HCT116 (cell line): ENCODE data around the gene INPP5D.

Experiments
- TF ChIP-seq, protein P1 (sequence below), 3 experiments: fragments of 200-600 bp in 1 of 3; sonication (generic) in 1 of 3; IDR thresholded peaks in 2 of 3; conservative IDR thresholded peaks in 1 of 3; 2 replicates each; pipeline ENCODE4 v1.5.1; 2012 to 2017; ENCODE audit warnings: low read depth in 2 of 3, low read length in 2 of 3, antibody characterized with exemption in 1 of 3, borderline replicate concordance in 1 of 3, control low read depth in 1 of 3, mild to moderate bottlenecking in 1 of 3, mixed read lengths in 1 of 3, mixed run types in 1 of 3, moderate library complexity in 1 of 3; ENCODE audit not compliant: insufficient read depth in 1 of 3
- TF ChIP-seq, protein P2 (sequence below): IDR thresholded peaks from 2 replicates; pipeline ENCODE4 v1.6.1; 2012; ENCODE audit warnings: low read depth

DNA sequence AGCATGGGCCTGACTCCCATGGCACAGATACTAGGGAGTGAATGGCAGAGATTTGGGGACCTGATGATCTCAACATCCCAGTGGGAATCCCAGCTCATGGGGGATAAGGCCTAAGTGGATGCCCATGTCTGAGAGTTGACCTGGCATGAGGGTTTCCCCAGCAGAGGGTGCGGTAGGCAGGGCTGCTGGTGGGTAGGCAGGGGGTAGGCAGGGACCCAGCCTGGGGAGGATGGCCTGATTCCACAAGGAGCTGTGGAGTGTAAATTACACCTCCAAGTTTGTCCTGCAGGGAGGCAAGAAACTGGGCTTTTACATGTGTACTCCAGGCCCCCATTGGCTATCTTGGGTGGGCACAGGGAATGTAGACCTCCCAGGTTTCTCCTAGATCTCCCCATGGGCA, 46.9 kb downstream of the INPP5D start:
- TF ChIP-seq, protein P1, sequence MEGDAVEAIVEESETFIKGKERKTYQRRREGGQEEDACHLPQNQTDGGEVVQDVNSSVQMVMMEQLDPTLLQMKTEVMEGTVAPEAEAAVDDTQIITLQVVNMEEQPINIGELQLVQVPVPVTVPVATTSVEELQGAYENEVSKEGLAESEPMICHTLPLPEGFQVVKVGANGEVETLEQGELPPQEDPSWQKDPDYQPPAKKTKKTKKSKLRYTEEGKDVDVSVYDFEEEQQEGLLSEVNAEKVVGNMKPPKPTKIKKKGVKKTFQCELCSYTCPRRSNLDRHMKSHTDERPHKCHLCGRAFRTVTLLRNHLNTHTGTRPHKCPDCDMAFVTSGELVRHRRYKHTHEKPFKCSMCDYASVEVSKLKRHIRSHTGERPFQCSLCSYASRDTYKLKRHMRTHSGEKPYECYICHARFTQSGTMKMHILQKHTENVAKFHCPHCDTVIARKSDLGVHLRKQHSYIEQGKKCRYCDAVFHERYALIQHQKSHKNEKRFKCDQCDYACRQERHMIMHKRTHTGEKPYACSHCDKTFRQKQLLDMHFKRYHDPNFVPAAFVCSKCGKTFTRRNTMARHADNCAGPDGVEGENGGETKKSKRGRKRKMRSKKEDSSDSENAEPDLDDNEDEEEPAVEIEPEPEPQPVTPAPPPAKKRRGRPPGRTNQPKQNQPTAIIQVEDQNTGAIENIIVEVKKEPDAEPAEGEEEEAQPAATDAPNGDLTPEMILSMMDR (IDR thresholded peaks at IDR 0.05 in 2 of 3, conservative IDR thresholded peaks at IDR 0.05 in 1 of 3; ENCODE audit: borderline replicate concordance in 1 of 3, insufficient read depth in 1 of 3, low read depth in 2 of 3, low read length in 2 of 3) = no peak
- TF ChIP-seq, protein P2, sequence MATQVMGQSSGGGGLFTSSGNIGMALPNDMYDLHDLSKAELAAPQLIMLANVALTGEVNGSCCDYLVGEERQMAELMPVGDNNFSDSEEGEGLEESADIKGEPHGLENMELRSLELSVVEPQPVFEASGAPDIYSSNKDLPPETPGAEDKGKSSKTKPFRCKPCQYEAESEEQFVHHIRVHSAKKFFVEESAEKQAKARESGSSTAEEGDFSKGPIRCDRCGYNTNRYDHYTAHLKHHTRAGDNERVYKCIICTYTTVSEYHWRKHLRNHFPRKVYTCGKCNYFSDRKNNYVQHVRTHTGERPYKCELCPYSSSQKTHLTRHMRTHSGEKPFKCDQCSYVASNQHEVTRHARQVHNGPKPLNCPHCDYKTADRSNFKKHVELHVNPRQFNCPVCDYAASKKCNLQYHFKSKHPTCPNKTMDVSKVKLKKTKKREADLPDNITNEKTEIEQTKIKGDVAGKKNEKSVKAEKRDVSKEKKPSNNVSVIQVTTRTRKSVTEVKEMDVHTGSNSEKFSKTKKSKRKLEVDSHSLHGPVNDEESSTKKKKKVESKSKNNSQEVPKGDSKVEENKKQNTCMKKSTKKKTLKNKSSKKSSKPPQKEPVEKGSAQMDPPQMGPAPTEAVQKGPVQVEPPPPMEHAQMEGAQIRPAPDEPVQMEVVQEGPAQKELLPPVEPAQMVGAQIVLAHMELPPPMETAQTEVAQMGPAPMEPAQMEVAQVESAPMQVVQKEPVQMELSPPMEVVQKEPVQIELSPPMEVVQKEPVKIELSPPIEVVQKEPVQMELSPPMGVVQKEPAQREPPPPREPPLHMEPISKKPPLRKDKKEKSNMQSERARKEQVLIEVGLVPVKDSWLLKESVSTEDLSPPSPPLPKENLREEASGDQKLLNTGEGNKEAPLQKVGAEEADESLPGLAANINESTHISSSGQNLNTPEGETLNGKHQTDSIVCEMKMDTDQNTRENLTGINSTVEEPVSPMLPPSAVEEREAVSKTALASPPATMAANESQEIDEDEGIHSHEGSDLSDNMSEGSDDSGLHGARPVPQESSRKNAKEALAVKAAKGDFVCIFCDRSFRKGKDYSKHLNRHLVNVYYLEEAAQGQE = no peak
